ENCODE measurements around the gene ARHGEF2. TPM values are rescaled to one million over a fixed set of nuclear protein-coding genes. Genes with fewer than 3 reads are reported as not detected.

Gene ARHGEF2
- total and polyA plus RNA-seq, 2 of the 13 experiments (the other 11 are each of a cell fraction or from before 2014, with no cell fraction given) = 16.1 to 32.1 TPM

DNA sequence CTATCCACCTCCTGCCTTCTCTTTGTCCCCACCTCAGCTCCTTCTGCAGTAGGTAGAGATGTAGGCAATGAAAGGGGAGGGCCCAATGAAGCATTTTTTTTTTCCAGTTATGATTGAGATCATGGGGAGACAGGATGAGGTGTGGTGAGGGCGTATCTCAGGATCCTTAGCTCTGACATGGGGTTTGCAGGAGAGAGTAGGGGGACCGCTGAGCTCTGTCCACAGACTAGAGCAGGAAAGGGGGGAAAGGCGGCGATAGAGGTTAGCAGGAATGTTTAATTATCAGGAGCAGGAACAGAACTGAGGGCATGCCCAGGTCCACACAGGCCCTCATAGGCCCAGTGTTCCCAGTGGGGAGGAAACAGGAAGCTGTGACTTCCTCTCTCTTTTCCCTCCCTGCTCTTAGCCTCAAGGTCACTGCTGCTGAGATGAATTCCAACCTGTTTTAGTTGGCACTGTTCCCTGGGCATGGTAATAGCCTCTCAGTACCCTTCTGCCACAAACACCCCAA is 37.8 kb downstream of the ARHGEF2 start (continued):
- TF ChIP-seq ZNF3 (CRISPR knock-in tag; IDR thresholded peaks at IDR 0.05) (no peak), ZFP37 (CRISPR knock-in tag; IDR thresholded peaks at IDR 0.05; ENCODE audit: borderline replicate concordance) (no peak), FIP1L1 (IDR thresholded peaks at IDR 0.05; ENCODE audit: borderline replicate concordance, insufficient read depth, low read depth, low read length) (no peak), HOXA3 (CRISPR knock-in tag; IDR thresholded peaks at IDR 0.05) (peak; percentile 80), PAX8 (CRISPR knock-in tag; IDR thresholded peaks at IDR 0.05; ENCODE audit: borderline replicate concordance) (no peak), TCF7 (IDR thresholded peaks at IDR 0.05; ENCODE audit: low read depth) (no peak), ZNF841 (CRISPR knock-in tag; IDR thresholded peaks at IDR 0.05; ENCODE audit: borderline replicate concordance) (no peak), KLF13 (CRISPR knock-in tag; IDR thresholded peaks at IDR 0.05) (no peak), RELA (CRISPR knock-in tag; IDR thresholded peaks at IDR 0.05) (no peak), ERF (CRISPR knock-in tag; IDR thresholded peaks at IDR 0.05) (peak; percentile 81; the same call in 1 of the 2 replicates), ZNF296 (CRISPR knock-in tag; conservative IDR thresholded peaks at IDR 0.05) (no peak), HOXA9 (CRISPR knock-in tag; IDR thresholded peaks at IDR 0.05; ENCODE audit: borderline replicate concordance) (no peak), ZNF292 (CRISPR knock-in tag; IDR thresholded peaks at IDR 0.05; ENCODE audit: borderline replicate concordance, low read depth) (no peak), EP300 (IDR thresholded peaks at IDR 0.05; ENCODE audit: low read depth in 2 of 2, low read length in 2 of 2) (0 out of 4 replicates have a peak, but pooled peaks of 1 of the 2 experiments have one; percentile 29), EP300 (CRISPR knock-in tag; IDR thresholded peaks at IDR 0.05; ENCODE audit: borderline replicate concordance) (no peak), CHD2 (IDR thresholded peaks at IDR 0.05; ENCODE audit: low read depth, low read length) (no peak), AHR (CRISPR knock-in tag; IDR thresholded peaks at IDR 0.05) (no peak), ZNF343 (CRISPR knock-in tag; IDR thresholded peaks at IDR 0.05) (no peak), EED (CRISPR knock-in tag; IDR thresholded peaks at IDR 0.05) (no peak), TBX2 (CRISPR knock-in tag; IDR thresholded peaks at IDR 0.05; ENCODE audit: borderline replicate concordance) (peak; percentile 41; the same call in 1 of the 2 replicates), ZFX (CRISPR knock-in tag; IDR thresholded peaks at IDR 0.05; ENCODE audit: low read depth) (peak; percentile 93), FOXM1 (CRISPR knock-in tag; IDR thresholded peaks at IDR 0.05) (no peak), HNRNPK (IDR thresholded peaks at IDR 0.05; ENCODE audit: low read depth, low read length, poor library complexity, severe bottlenecking) (no peak), ZNF883 (CRISPR knock-in tag; IDR thresholded peaks at IDR 0.05; ENCODE audit: not compliant biosample characterization) (no peak), ZNF556 (CRISPR knock-in tag; IDR thresholded peaks at IDR 0.05; ENCODE audit: borderline replicate concordance) (no peak)
- TF ChIP-seq, protein P1, sequence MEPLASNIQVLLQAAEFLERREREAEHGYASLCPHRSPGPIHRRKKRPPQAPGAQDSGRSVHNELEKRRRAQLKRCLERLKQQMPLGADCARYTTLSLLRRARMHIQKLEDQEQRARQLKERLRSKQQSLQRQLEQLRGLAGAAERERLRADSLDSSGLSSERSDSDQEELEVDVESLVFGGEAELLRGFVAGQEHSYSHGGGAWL (CRISPR knock-in tag; IDR thresholded peaks at IDR 0.05) = no peak
- TF ChIP-seq, protein P2, sequence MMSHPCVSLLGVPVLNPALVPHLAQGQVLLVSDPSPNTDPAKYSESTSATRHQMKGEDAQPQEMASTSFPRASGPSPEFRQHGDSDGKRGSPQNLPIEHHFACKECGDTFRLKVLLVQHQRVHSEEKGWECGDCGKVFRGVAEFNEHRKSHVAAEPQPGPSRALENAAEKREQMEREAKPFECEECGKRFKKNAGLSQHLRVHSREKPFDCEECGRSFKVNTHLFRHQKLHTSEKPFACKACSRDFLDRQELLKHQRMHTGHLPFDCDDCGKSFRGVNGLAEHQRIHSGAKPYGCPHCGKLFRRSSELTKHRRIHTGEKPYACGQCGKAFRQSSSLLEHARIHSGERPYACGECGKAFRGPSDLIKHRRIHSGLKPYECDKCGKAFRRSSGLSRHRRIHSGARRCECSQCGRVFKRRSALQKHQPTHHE (CRISPR knock-in tag; IDR thresholded peaks at IDR 0.05; ENCODE audit: borderline replicate concordance) = no peak
- TF ChIP-seq, protein P3, sequence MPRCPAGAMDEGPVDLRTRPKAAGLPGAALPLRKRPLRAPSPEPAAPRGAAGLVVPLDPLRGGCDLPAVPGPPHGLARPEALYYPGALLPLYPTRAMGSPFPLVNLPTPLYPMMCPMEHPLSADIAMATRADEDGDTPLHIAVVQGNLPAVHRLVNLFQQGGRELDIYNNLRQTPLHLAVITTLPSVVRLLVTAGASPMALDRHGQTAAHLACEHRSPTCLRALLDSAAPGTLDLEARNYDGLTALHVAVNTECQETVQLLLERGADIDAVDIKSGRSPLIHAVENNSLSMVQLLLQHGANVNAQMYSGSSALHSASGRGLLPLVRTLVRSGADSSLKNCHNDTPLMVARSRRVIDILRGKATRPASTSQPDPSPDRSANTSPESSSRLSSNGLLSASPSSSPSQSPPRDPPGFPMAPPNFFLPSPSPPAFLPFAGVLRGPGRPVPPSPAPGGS (CRISPR knock-in tag; IDR thresholded peaks at IDR 0.05) = no peak
- TF ChIP-seq, protein P4, sequence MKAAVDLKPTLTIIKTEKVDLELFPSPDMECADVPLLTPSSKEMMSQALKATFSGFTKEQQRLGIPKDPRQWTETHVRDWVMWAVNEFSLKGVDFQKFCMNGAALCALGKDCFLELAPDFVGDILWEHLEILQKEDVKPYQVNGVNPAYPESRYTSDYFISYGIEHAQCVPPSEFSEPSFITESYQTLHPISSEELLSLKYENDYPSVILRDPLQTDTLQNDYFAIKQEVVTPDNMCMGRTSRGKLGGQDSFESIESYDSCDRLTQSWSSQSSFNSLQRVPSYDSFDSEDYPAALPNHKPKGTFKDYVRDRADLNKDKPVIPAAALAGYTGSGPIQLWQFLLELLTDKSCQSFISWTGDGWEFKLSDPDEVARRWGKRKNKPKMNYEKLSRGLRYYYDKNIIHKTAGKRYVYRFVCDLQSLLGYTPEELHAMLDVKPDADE (CRISPR knock-in tag; IDR thresholded peaks at IDR 0.05) = no peak

Data from HepG2 (cell line).